Gastrocnemius medialis (tissue), 4 donors: ENCODE measurements around the gene UBE2D4.
"Not testable (repeated sequence)": the region's sequence is repeated elsewhere in the genome, so short reads cannot be mapped to it uniquely, and the experiment has no call there.

Source experiments
- POLR2A ChIP-seq, 2 donors: fragments of 450-650 bp; IDR thresholded peaks; one replicate each; pipeline ENCODE4 v1.6.1; 2017; ENCODE audit warnings: antibody characterized with exemption in 2 of 2, mild to moderate bottlenecking in 2 of 2, moderate library complexity in 2 of 2
- TF ChIP-seq, protein P1 (sequence below), 5 experiments: fragments of 450-650 bp in 3 of 5; fragments of 200-600 bp in 2 of 5; sonication (generic) in 2 of 5; IDR thresholded peaks in 4 of 5; conservative IDR thresholded peaks in 1 of 5; 1 replicate in 4 of 5; 2 replicates in 1 of 5; pipeline ENCODE4 v1.5.1; 2016 to 2019; ENCODE audit warnings: antibody characterized with exemption in 5 of 5, mild to moderate bottlenecking in 3 of 5, moderate library complexity in 3 of 5

DNA sequence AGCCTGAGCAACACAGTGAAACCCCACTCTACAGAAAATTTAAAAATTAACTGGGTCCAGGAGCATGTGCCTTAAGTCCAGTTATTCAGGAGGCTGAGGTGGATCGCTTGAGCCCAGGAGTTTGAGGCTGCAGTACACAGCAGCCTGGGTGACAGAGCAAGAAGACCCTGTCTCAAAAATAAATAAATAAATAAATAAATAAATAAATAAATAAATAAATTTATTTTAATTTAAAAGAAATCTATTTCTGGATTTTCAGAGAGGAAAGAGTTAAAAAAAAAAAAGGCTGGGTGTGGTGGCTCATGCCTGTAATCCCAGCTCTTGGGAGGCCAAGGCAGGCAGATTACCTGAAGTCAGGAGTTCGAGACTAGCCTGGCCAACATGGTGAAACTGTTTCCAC lies 27.7 kb upstream of the UBE2D4 start:
- TF ChIP-seq, protein P1, sequence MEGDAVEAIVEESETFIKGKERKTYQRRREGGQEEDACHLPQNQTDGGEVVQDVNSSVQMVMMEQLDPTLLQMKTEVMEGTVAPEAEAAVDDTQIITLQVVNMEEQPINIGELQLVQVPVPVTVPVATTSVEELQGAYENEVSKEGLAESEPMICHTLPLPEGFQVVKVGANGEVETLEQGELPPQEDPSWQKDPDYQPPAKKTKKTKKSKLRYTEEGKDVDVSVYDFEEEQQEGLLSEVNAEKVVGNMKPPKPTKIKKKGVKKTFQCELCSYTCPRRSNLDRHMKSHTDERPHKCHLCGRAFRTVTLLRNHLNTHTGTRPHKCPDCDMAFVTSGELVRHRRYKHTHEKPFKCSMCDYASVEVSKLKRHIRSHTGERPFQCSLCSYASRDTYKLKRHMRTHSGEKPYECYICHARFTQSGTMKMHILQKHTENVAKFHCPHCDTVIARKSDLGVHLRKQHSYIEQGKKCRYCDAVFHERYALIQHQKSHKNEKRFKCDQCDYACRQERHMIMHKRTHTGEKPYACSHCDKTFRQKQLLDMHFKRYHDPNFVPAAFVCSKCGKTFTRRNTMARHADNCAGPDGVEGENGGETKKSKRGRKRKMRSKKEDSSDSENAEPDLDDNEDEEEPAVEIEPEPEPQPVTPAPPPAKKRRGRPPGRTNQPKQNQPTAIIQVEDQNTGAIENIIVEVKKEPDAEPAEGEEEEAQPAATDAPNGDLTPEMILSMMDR (IDR thresholded peaks at IDR 0.05 in 4 of 5, conservative IDR thresholded peaks at IDR 0.05 in 1 of 5) = not testable (repeated sequence)
- TF ChIP-seq POLR2A (IDR thresholded peaks at IDR 0.05) = not testable (repeated sequence)
